Skeletal muscle satellite cell (primary cell): ENCODE results near the gene ZNF575.
"Not testable (repeated sequence)": the region's sequence is repeated elsewhere in the genome, so short reads cannot be mapped to it uniquely, and the experiment has no call there.

ENCODE experiments used
- H3K27me3 ChIP-seq: 2 replicates; pipeline ENCODE4 v1.7.0; 2013; ENCODE audit warnings: low read length; ENCODE audit not compliant: control insufficient read depth, insufficient read depth
- H3K36me3 ChIP-seq: 2 replicates; pipeline ENCODE4 v1.7.0; 2013; ENCODE audit warnings: mild to moderate bottlenecking, control low read depth, low read length; ENCODE audit not compliant: insufficient read depth
- H3K4me1 ChIP-seq: 2 replicates; pipeline ENCODE4 v1.7.0; 2013; ENCODE audit warnings: low read length; ENCODE audit not compliant: control insufficient read depth, insufficient read depth
- H3K4me2 ChIP-seq: 2 replicates; pipeline ENCODE4 v1.7.0; 2013; ENCODE audit warnings: mild to moderate bottlenecking, low read length
- H3K4me3 ChIP-seq: 2 replicates; pipeline ENCODE4 v1.7.0; 2013; ENCODE audit warnings: low read length
- H3K9ac ChIP-seq: 2 replicates; pipeline ENCODE4 v1.7.0; 2013; ENCODE audit warnings: mild to moderate bottlenecking, low read depth, low read length, moderate library complexity
- H3K9me3 ChIP-seq: replicated peaks from 2 replicates; pipeline ENCODE4 v1.7.0; 2013; ENCODE audit warnings: mild to moderate bottlenecking, control low read depth, low read length

ZNF575 gene

DNA sequence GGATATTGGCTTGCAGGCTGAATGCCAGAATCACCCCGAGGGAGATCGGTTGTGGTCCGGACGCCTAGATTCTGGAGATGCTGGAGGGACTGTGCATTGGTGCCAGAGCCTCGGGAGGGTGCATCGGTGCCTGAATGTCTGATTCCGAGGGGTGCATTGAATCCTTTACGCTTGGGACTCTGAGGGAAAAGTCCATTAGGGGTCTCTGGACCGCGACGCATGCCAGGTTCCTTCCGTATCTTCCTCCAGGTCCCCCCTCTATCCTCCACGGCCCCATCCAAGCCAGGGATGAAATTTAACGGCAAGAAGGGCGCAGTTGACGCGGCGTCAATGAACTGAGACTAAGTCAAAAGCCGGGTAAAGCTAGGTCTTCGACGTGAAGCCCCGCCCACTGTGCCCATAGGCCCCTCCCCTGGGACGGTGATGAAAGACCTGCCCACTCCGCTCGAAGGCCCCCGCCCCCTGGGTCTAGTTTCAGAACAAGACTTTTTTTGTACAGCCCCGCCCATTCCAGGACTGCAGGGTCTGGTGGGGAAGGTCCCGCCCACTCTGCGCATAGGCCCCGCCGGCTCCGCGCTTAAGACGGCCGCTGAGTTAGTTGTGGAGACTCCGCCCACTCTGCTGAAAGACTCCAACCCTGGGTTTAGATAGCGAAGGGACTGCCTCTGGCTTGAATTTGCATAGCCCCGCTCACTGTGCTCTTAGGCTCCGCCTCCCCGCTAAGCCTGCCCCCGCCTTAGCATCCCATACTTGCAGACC, 737 bp downstream of the ZNF575 start:
- H3K36me3 ChIP-seq = peaks cover 9% of the 10 kb centered on the region
- H3K9me3 ChIP-seq = no peaks in the 10 kb centered on the region
- peaks cover 25% of the 10 kb centered on the region for H3K4me1 ChIP-seq
- H3K9ac ChIP-seq = peak overlapping the region; percentile 69
- H3K4me3 ChIP-seq = peak overlapping the region; percentile 76
- no peaks in the 10 kb centered on the region for H3K27me3 ChIP-seq
- H3K4me2 ChIP-seq = peak overlapping the region; percentile 92

- Histone ChIP-seq H3K9ac (no peak overlapping the region), H3K4me2 (peak overlapping the region; percentile 92), H3K4me3 (peak overlapping the region; percentile 54)
Observed at GRCh38 chr19:43534305-43534815, 1.4 kb downstream of the ZNF575 start.

DNA sequence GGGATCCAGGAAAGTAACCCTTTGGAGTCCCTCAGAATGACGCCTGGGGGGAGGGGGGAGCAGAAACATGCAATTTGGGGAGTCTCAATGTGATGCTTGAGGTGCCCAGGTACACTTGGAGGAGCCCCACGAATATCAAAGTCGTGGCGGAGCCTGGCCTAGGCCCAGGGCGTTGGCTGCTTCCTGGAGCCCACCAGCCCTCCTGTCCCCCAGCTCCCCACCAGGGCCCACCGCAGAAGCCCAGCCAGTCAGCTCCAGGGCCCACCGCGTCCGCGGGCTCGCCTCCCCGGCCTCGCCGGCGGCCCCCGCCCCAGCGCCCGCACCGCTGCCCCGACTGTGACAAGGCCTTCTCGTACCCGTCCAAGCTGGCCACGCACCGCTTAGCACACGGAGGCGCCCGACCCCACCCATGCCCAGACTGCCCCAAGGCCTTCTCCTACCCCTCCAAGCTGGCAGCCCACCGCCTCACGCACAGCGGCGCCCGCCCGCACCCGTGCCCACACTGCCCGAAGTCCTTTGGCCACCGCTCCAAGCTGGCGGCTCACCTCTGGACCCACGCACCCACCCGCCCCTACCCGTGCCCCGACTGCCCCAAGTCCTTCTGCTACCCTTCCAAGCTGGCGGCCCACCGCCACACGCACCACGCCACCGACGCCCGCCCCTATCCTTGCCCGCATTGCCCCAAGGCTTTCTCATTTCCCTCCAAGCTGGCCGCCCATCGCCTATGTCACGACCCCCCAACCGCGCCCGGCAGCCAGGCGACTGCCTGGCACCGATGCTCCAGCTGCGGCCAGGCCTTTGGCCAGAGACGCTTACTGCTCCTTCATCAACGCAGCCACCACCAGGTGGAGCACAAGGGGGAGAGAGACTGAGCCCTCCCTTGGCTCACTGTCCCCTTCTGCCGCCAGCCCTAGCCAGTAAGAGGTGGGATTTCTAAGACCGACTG, 2.1 kb downstream of the ZNF575 start:
- H3K9ac ChIP-seq = no peak overlapping the region
- H3K4me3 ChIP-seq = no peak overlapping the region
- H3K36me3 ChIP-seq = peaks cover 17% of the 10 kb centered on the region
- no peaks in the 10 kb centered on the region for H3K27me3 ChIP-seq
- H3K4me1 ChIP-seq = peaks cover 21% of the 10 kb centered on the region
- H3K9me3 ChIP-seq = no peaks in the 10 kb centered on the region
- H3K4me2 ChIP-seq = peak overlapping the region; percentile 92

More at GRCh38 chr19:43534305-43534815, 1.4 kb downstream of the ZNF575 start:
- peaks cover 25% of the 10 kb centered on the region for H3K4me1 ChIP-seq
- H3K27me3 ChIP-seq = no peaks in the 10 kb centered on the region
- peaks cover 15% of the 10 kb centered on the region for H3K36me3 ChIP-seq
- no peaks in the 10 kb centered on the region for H3K9me3 ChIP-seq

- no peaks in the 10 kb centered on the region for H3K27me3 ChIP-seq
- H3K36me3 ChIP-seq = peaks cover 43% of the 10 kb centered on the region
- H3K9me3 ChIP-seq = no peaks in the 10 kb centered on the region
- no peak overlapping the region for H3K4me2 ChIP-seq
- H3K4me1 ChIP-seq = peaks cover 5% of the 10 kb centered on the region
- no peak overlapping the region for H3K9ac ChIP-seq
- no peak overlapping the region for H3K4me3 ChIP-seq
Observed at GRCh38 chr19:43538922-43539321, 5.9 kb downstream of the ZNF575 start.

DNA sequence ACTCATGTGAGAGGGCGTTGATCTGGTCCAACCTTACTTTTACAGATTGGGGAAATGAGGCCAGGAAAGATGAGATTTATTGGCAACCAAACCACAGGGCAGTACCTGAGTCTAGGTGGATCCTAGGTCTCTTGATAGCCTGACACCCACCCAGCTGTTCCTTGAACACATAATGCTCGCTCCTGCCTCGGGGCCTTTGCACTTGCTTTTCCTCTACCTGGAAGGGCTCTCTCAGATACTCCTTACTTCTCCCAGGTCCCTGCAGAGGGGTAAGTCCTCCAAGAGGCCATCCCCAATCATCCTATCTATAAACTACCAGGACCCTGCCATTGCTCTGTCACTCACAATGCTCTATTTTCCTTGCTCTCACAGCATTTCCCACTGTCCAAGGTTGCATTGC, 7.4 kb downstream of the ZNF575 start:
- peaks cover 43% of the 10 kb centered on the region for H3K36me3 ChIP-seq
- H3K4me2 ChIP-seq = no peak overlapping the region
- no peaks in the 10 kb centered on the region for H3K4me1 ChIP-seq
- no peak overlapping the region for H3K9ac ChIP-seq
- no peaks in the 10 kb centered on the region for H3K27me3 ChIP-seq
- H3K9me3 ChIP-seq = no peaks in the 10 kb centered on the region
- no peak overlapping the region for H3K4me3 ChIP-seq

DNA sequence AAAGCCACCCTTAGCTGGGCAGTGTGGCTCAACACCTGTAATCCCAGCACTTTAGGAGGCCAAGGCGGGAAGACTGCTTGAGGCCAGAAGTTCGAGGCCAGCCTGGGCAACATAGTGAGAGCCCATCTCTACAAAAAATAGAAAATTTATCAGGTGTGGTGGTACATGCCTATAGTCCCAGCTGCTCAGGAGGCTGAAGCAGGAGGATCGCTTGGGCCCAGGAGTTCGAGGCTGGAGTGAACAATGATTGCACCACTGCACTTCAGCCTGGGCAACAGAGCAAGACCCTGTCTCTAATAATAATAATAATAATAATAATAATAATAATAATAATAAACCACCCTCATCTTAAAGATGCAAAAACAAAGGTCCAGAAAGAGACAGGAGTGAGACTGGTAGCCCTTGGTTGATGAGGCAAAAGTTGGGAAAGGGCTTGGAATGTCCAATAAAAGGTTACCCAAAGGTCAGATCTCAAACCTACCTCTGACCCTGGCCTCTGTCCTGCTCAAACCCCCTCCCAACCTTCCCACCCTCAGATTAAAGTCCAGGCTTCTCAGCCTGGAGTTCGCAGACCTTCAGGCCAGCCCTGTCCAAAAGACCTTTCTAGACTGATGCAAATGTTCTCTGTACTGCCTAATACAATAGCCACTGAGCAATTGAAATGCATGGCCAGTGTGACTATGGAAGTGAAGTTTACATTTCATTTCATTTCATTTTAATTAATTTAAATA, 9.1 kb downstream of the ZNF575 start:
- no peak overlapping the region for H3K4me3 ChIP-seq
- H3K36me3 ChIP-seq = peaks cover 43% of the 10 kb centered on the region
- H3K9ac ChIP-seq = no peak overlapping the region
- H3K4me2 ChIP-seq = no peak overlapping the region
- no peaks in the 10 kb centered on the region for H3K27me3 ChIP-seq
- no peaks in the 10 kb centered on the region for H3K9me3 ChIP-seq
- no peaks in the 10 kb centered on the region for H3K4me1 ChIP-seq

- Histone ChIP-seq H3K4me1 (no peaks in the 10 kb centered on the region), H3K36me3 (peaks cover 30% of the 10 kb centered on the region), H3K4me2 (no peak overlapping the region), H3K4me3 (no peak overlapping the region), H3K9me3 (no peaks in the 10 kb centered on the region), H3K27me3 (no peaks in the 10 kb centered on the region), H3K9ac (no peak overlapping the region)
Observed at GRCh38 chr19:43544077-43544476, 11.1 kb downstream of the ZNF575 start.

DNA sequence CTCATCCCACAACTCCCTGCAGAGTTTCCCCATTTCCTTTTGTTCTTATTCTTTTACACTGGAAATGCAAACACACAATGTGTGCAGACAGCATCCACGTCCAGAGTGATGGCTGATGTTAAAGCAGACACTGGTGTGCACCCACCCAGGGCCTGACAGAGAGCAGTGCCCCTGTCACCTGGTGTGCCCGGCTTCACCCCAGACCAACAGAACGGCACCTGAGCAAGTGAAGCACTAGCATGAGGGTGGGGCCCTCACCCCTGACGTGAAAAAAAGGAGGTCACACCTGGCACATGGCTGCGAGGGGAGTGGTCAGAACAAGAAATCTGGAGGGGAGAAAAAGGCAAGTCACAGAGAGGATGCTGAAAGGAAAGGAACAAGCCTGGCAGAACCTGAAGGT, 12.3 kb downstream of the ZNF575 start:
- Histone ChIP-seq H3K4me2 (no peak overlapping the region), H3K9ac (no peak overlapping the region), H3K27me3 (no peaks in the 10 kb centered on the region), H3K9me3 (no peaks in the 10 kb centered on the region), H3K4me3 (no peak overlapping the region), H3K4me1 (no peaks in the 10 kb centered on the region), H3K36me3 (peaks cover 25% of the 10 kb centered on the region)

- Histone ChIP-seq H3K9me3 (no peaks in the 10 kb centered on the region), H3K27me3 (no peaks in the 10 kb centered on the region), H3K4me1 (no peaks in the 10 kb centered on the region), H3K9ac (no peak overlapping the region), H3K4me3 (no peak overlapping the region), H3K36me3 (peaks cover 25% of the 10 kb centered on the region), H3K4me2 (no peak overlapping the region)
Observed at GRCh38 chr19:43545981-43546380, 13.0 kb downstream of the ZNF575 start.

DNA sequence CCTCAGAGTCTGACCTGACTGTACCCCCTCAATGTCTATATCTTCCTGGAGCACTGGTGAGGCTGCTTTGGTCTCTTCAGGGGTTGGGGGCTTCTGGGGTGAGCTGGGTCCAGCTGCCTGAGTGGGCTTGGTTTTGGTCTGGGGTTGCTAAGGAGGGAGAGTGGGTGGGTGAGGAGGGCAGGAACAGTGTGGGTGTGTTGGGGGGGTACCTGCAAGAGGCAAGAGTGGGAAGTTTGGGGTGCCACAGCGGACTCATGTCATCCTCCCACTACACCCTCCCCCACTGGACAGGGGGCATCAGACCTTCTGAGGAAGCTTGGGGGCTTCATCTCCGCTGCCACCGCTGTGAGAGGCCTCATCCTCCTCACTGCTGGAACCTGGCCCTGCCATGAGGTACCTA, 13.6 kb downstream of the ZNF575 start:
- Histone ChIP-seq H3K27me3 (no peaks in the 10 kb centered on the region), H3K9me3 (no peaks in the 10 kb centered on the region), H3K4me3 (no peak overlapping the region), H3K4me2 (no peak overlapping the region), H3K36me3 (peaks cover 27% of the 10 kb centered on the region), H3K9ac (no peak overlapping the region), H3K4me1 (no peaks in the 10 kb centered on the region)

DNA sequence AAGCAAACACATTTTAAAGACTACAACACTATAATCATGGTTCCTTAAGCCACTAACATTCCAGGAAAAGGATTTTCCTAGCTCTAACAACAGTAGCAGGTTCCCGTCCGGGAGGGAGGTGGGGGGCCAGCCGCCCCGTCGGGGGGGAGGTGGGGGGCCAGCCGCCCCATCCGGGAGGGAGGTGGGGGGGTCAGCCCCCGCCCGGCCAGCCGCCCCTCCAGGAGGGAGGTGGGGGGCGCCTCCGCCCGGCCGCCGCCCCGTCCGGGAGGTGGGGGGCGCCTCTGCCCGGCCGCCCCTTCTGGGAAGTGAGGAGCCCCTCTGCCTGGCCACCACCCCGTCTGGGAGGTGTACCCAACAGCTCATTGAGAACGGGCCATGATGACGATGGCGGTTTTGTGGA, 14.9 kb downstream of the ZNF575 start:
- H3K4me3 ChIP-seq, H3K9me3 ChIP-seq, H3K9ac ChIP-seq, H3K4me2 ChIP-seq, H3K27me3 ChIP-seq, H3K4me1 ChIP-seq: not testable (repeated sequence)
- peaks cover 24% of the 10 kb centered on the region for H3K36me3 ChIP-seq
